T-helper 2 cell treated with Interferon-gamma antibody and Interleukin-4, amounts not matched to agents 5 μg/mL and 100 μg/mL, for 36 hours (primary cell): ENCODE measurements around the gene SEMA4D.

ENCODE experiments used
- DNase-seq: peaks from one replicate; pipeline ENCODE4 v3.0.0; 2021; ENCODE audit warnings: low spot score
- H3K27ac Mint-ChIP-seq: one replicate; pipeline ENCODE4 v1.8.0; 2021; ENCODE audit warnings: mild to moderate bottlenecking, mixed read lengths
- H3K27me3 Mint-ChIP-seq: one replicate; pipeline ENCODE4 v1.8.0; 2021; ENCODE audit warnings: low read depth, mixed read lengths
- H3K36me3 Mint-ChIP-seq: one replicate; pipeline ENCODE4 v1.8.0; 2021; ENCODE audit warnings: low read depth, mixed read lengths
- H3K4me1 Mint-ChIP-seq: one replicate; pipeline ENCODE4 v1.8.0; 2021; ENCODE audit warnings: low read depth, mixed read lengths
- H3K4me3 Mint-ChIP-seq: one replicate; pipeline ENCODE4 v1.8.0; 2022; ENCODE audit warnings: mild to moderate bottlenecking, moderate library complexity, mixed read lengths
- H3K9me3 Mint-ChIP-seq: one replicate; pipeline ENCODE4 v1.8.0; 2021; ENCODE audit warnings: mixed read lengths

Gene SEMA4D

GRCh38 chr9:89442981-89443814 lies 54.7 kb downstream of the SEMA4D start:
- peaks cover 69% of the 10 kb centered on the region for H3K4me1 Mint-ChIP-seq
- no peaks in the 10 kb centered on the region for H3K27me3 Mint-ChIP-seq
- no peak overlapping the region for H3K4me3 Mint-ChIP-seq
- no peaks in the 10 kb centered on the region for H3K9me3 Mint-ChIP-seq
- DNase-seq = no peak
- H3K36me3 Mint-ChIP-seq = peaks cover 56% of the 10 kb centered on the region
- H3K27ac Mint-ChIP-seq = peak overlapping the region; percentile 58

GRCh38 chr9:89442501-89442978 lies 55.4 kb downstream of the SEMA4D start:
- peak overlapping the region; percentile 58 for H3K27ac Mint-ChIP-seq
- H3K4me3 Mint-ChIP-seq = no peak overlapping the region
- H3K27me3 Mint-ChIP-seq = no peaks in the 10 kb centered on the region
- no peak for DNase-seq
- H3K9me3 Mint-ChIP-seq = no peaks in the 10 kb centered on the region
- H3K4me1 Mint-ChIP-seq = peaks cover 71% of the 10 kb centered on the region
- peaks cover 59% of the 10 kb centered on the region for H3K36me3 Mint-ChIP-seq

DNA sequence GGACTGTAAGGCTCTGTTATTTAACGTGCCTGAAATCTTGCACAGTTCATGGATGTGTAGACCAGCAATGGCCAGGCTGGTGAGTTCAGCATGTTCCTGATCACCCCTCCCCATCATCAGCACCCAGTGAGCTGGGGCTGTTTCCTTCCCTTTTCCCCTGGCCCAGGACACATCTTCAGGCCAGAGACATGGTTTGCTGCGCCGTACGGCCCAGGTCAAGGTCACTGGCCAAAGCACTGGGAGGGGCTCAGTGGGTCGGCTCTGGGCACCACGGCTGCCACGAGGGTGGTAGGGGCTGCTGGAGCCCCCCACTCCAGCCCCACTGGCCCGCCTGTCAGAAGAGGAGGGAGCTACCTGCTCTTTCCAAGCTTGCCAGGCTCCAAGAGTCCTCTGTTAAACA lies 55.9 kb downstream of the SEMA4D start:
- H3K27ac Mint-ChIP-seq = peak overlapping the region; percentile 82
- H3K27me3 Mint-ChIP-seq = no peaks in the 10 kb centered on the region
- no peak for DNase-seq
- H3K9me3 Mint-ChIP-seq = no peaks in the 10 kb centered on the region
- no peak overlapping the region for H3K4me3 Mint-ChIP-seq
- H3K4me1 Mint-ChIP-seq = peaks cover 72% of the 10 kb centered on the region
- H3K36me3 Mint-ChIP-seq = peaks cover 55% of the 10 kb centered on the region

- no peaks in the 10 kb centered on the region for H3K27me3 Mint-ChIP-seq
- peak overlapping the region; percentile 82 for H3K27ac Mint-ChIP-seq
- peaks cover 74% of the 10 kb centered on the region for H3K4me1 Mint-ChIP-seq
- H3K9me3 Mint-ChIP-seq = no peaks in the 10 kb centered on the region
- peak overlapping the region; percentile 22 for H3K4me3 Mint-ChIP-seq
- H3K36me3 Mint-ChIP-seq = peaks cover 55% of the 10 kb centered on the region
- no peak for DNase-seq
These were observed 56.3 kb downstream of the SEMA4D start for GRCh38 chr9:89441655-89441970.

DNA sequence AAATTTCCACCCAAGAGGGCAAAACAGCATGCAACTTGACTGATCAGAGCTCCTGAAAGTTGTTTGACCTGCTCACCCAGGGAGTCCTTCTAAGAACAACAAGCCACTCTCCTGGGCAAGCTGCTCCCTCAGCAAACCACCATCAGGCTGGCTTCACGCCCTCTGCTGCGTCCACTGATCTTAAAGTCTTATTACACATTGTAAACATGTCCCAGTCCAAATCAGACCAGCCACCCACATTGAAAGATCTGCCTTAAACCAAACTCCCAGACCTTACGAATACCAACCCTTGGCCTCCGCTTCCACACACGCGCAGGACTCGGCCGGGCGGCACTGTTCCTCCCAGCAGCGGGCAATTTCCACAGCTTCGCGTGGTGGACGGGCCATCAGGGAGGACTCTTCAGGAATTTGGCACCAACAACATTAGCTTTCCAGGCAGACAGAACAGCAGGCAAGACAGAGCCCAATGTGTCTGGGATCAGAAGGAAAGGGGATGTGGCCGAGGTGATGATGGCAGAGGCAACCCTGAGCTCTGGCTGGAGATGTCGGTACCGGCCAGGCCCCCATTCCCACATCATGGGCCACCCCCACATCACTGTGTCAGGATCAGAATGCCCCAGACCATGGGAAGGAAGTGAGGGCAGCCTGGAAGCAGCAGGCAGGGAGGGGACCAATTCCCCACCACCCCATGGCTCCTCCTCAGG lies 56.8 kb downstream of the SEMA4D start:
- Mint-ChIP-seq H3K27me3 (no peaks in the 10 kb centered on the region), H3K36me3 (peaks cover 54% of the 10 kb centered on the region), H3K27ac (peak overlapping the region; percentile 82), H3K9me3 (no peaks in the 10 kb centered on the region), H3K4me1 (peaks cover 72% of the 10 kb centered on the region), H3K4me3 (peak overlapping the region; percentile 22)
- no peak for DNase-seq

- Mint-ChIP-seq H3K4me1 (peaks cover 71% of the 10 kb centered on the region), H3K36me3 (peaks cover 51% of the 10 kb centered on the region), H3K27ac (peak overlapping the region; percentile 82), H3K27me3 (no peaks in the 10 kb centered on the region), H3K4me3 (peak overlapping the region; percentile 22), H3K9me3 (no peaks in the 10 kb centered on the region)
- no peak for DNase-seq
These were observed 57.4 kb downstream of the SEMA4D start for GRCh38 chr9:89440548-89440947.

DNA sequence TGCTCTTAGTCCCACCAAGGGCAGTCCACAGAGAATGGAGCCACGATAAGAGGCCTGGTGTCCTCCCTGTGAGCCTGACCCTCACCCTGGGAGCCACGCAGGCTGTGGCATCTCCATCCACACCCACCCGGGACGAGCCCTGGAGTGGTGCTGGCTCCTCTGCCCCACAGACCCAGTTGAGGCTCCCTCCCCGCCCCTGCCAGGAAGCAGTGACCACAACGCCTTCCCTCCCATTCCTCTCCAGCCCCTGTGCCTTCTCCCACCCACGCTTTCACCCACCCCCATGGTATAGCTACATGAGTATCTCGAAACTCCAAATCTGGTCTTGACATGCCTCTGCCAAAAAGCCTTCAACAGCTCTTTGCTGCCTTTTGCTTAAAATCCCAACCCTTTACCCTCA lies 57.9 kb downstream of the SEMA4D start:
- H3K4me1 Mint-ChIP-seq = peaks cover 69% of the 10 kb centered on the region
- H3K4me3 Mint-ChIP-seq = peak overlapping the region; percentile 42
- peaks cover 48% of the 10 kb centered on the region for H3K36me3 Mint-ChIP-seq

DNA sequence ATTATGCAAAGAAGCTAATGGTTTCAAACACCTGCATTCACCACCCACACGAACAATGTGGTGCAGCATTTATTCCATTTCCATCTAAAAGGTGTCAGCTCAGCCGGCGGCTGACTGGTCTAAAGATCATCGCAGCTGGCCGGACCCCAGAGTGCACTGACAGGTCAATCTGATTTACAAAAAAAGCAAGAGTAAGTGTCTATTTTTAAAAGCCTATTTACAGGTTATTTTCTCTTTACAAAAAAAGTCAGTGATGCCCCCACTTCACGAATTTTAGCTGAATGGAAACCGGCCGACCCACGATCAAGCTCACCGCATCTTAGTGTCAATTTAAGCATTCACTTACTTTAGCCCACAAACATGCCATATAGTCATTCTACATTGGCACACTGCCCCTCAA lies 58.3 kb downstream of the SEMA4D start:
- H3K27ac Mint-ChIP-seq = peak overlapping the region; percentile 82
- H3K9me3 Mint-ChIP-seq = no peaks in the 10 kb centered on the region
- peak overlapping the region; percentile 7 for H3K4me3 Mint-ChIP-seq
- peaks cover 66% of the 10 kb centered on the region for H3K4me1 Mint-ChIP-seq
- peaks cover 43% of the 10 kb centered on the region for H3K36me3 Mint-ChIP-seq
- DNase-seq = no peak
- no peaks in the 10 kb centered on the region for H3K27me3 Mint-ChIP-seq

More for the DNA sequence above, 57.9 kb downstream of the SEMA4D start:
- Mint-ChIP-seq H3K27me3 (no peaks in the 10 kb centered on the region), H3K9me3 (no peaks in the 10 kb centered on the region), H3K27ac (peak overlapping the region; percentile 82)
- DNase-seq = no peak

DNA sequence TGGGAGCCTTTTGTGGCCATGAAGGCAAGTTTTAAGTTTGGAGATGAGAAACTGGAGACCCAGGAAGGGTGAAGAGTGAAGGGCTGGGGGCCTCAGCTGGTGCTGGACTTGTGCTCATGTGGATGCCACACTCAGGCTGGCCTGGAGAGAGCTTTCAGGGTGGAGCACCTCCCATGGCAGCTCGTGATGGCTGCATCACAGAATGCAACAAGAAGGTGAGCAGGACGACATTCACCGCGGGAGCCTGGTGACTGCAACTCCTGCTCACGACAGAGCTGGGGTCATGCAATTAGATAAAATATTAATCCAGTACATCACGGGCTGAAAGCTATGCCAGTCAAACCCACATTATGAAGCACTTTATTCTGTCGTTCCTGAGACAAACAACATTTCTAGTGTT lies 59.7 kb downstream of the SEMA4D start:
- Mint-ChIP-seq H3K4me1 (peaks cover 66% of the 10 kb centered on the region), H3K27me3 (no peaks in the 10 kb centered on the region), H3K4me3 (no peak overlapping the region), H3K9me3 (no peaks in the 10 kb centered on the region), H3K27ac (peak overlapping the region; percentile 62), H3K36me3 (peaks cover 44% of the 10 kb centered on the region)
- no peak for DNase-seq

DNA sequence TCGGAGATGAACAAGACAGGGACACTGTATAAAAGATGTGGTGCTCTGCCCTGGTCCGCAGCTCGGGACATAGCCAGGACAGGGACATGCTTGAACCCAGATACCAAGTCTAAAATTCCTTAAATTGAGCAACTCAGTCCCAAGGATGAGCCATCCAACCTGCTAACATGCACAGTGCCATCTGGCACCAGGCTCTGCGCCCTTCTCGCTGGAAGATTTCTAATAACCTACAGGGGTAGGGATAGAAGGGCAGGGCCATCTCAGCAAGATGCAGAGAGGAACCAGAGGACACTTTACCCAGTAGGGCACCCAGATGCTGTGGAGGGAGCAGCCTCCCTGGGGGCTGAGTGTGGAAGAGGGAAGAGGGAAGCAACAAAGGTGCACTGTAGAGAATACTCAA lies 60.1 kb downstream of the SEMA4D start:
- Mint-ChIP-seq H3K4me1 (peaks cover 69% of the 10 kb centered on the region), H3K27ac (peak overlapping the region; percentile 62), H3K36me3 (peaks cover 45% of the 10 kb centered on the region), H3K4me3 (peak overlapping the region; percentile 4), H3K9me3 (no peaks in the 10 kb centered on the region), H3K27me3 (no peaks in the 10 kb centered on the region)
- no peak for DNase-seq

GRCh38 chr9:89436963-89437625 lies 60.8 kb downstream of the SEMA4D start:
- no peak for DNase-seq
- Mint-ChIP-seq H3K27ac (peak overlapping the region; percentile 74), H3K36me3 (peaks cover 49% of the 10 kb centered on the region), H3K27me3 (no peaks in the 10 kb centered on the region), H3K4me1 (peaks cover 70% of the 10 kb centered on the region), H3K4me3 (peak overlapping the region; percentile 4), H3K9me3 (no peaks in the 10 kb centered on the region)

- H3K36me3 Mint-ChIP-seq = peaks cover 51% of the 10 kb centered on the region
- peaks cover 69% of the 10 kb centered on the region for H3K4me1 Mint-ChIP-seq
- no peak for DNase-seq
- no peak overlapping the region for H3K4me3 Mint-ChIP-seq
- no peaks in the 10 kb centered on the region for H3K27me3 Mint-ChIP-seq
- no peaks in the 10 kb centered on the region for H3K9me3 Mint-ChIP-seq
- peak overlapping the region; percentile 31 for H3K27ac Mint-ChIP-seq
These were observed 61.6 kb downstream of the SEMA4D start for GRCh38 chr9:89436326-89436725.

- H3K36me3 Mint-ChIP-seq = peaks cover 43% of the 10 kb centered on the region
- no peak overlapping the region for H3K4me3 Mint-ChIP-seq
- peak overlapping the region; percentile 75 for H3K27ac Mint-ChIP-seq
- H3K27me3 Mint-ChIP-seq = no peaks in the 10 kb centered on the region
- peaks cover 63% of the 10 kb centered on the region for H3K4me1 Mint-ChIP-seq
- no peak for DNase-seq
- no peaks in the 10 kb centered on the region for H3K9me3 Mint-ChIP-seq
These were observed 62.7 kb downstream of the SEMA4D start for GRCh38 chr9:89435071-89435823.
